ENCODE measurements around the gene HNRNPLL.

HNRNPLL gene

GRCh38 chr2:38586931-38587330, 15.8 kb downstream of the HNRNPLL start:
- DNase-seq, result no peak

- no peak for DNase-seq
These were observed 17.8 kb downstream of the HNRNPLL start for GRCh38 chr2:38584881-38585280.

- no peak for DNase-seq
These were observed 18.7 kb downstream of the HNRNPLL start for GRCh38 chr2:38583994-38584393.

- no peak for DNase-seq
These were observed 19.2 kb downstream of the HNRNPLL start for GRCh38 chr2:38583524-38583923.

- peak; percentile 30 for DNase-seq
These were observed 21.3 kb downstream of the HNRNPLL start for GRCh38 chr2:38581193-38582147.

- no peak for DNase-seq
These were observed 22.6 kb downstream of the HNRNPLL start for GRCh38 chr2:38580115-38580636.

- no peak for DNase-seq
These were observed 23.9 kb downstream of the HNRNPLL start for GRCh38 chr2:38578832-38579231.

- DNase-seq, result no peak
These were observed 28.4 kb downstream of the HNRNPLL start for GRCh38 chr2:38574278-38574677.

- DNase-seq, result no peak
These were observed 30.6 kb downstream of the HNRNPLL start for GRCh38 chr2:38572167-38572566.

GRCh38 chr2:38571193-38571592, 31.5 kb downstream of the HNRNPLL start:
- no peak for DNase-seq

GRCh38 chr2:38568724-38569436, 33.8 kb downstream of the HNRNPLL start:
- no peak for DNase-seq

GRCh38 chr2:38565333-38565732, 37.4 kb downstream of the HNRNPLL start:
- no peak for DNase-seq

GRCh38 chr2:38561691-38562090, 41.0 kb downstream of the HNRNPLL start:
- DNase-seq, result no peak

GRCh38 chr2:38560092-38560491, 42.6 kb downstream of the HNRNPLL start:
- DNase-seq, result no peak

- no peak for DNase-seq
These were observed 44.7 kb downstream of the HNRNPLL start for GRCh38 chr2:38557981-38558380.

- no peak for DNase-seq
These were observed 45.5 kb downstream of the HNRNPLL start for GRCh38 chr2:38557217-38557616.

- DNase-seq, result no peak
These were observed 46.5 kb downstream of the HNRNPLL start for GRCh38 chr2:38556006-38556801.

GRCh38 chr2:38554973-38555595, 47.6 kb downstream of the HNRNPLL start:
- no peak for DNase-seq

- DNase-seq, result no peak
These were observed 49.2 kb downstream of the HNRNPLL start for GRCh38 chr2:38553554-38553953.

- no peak for DNase-seq
These were observed 50.5 kb downstream of the HNRNPLL start for GRCh38 chr2:38552259-38552658.

- DNase-seq, result no peak
These were observed 51.0 kb downstream of the HNRNPLL start for GRCh38 chr2:38551746-38552145.

- no peak for DNase-seq
These were observed 51.6 kb downstream of the HNRNPLL start for GRCh38 chr2:38551171-38551570.

Data from left hindlimb (tissue), 1 donor.